ENCODE measurements around the gene KIR3DL2.
"Not testable (repeated sequence)": the region's sequence is repeated elsewhere in the genome, so short reads cannot be mapped to it uniquely, and the experiment has no call there.

The KIR3DL2 gene
- total RNA-seq = 0.83 to 1.6 reads per million in 2 experiments

GRCh38 chr19:54850061-54850640 is at the start of gene KIR3DL2:
TSS of gene KIR3DL2 (plus strand) at chr19:54850443. CDS start at chr19:54850476, 33 bp downstream.
- DNase-seq (ENCODE audit: low read depth) = not testable (repeated sequence)

DNA sequence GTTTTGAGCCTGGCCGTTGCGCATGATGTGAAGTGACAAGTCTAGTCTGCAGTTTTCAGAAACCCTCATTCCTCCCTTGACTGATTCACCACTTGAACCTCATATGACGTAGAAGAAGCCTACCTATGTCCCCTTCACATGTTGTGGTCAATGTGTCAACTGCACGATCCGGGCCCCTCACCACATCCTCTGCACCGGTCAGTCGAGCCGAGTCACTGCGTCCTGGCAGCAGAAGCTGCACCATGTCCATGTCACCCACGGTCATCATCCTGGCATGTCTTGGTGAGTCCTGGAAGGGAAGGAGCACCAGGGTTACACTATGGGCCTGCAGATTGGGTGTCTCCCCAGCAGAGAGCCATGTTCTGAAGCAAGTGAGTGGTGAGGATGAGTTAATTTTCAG is 46.8 kb upstream of the KIR3DL2 start, which contains the start of gene KIR2DL4:
Gene KIR2DL4, plus strand, starts transcription at position 201 of the 400 bp plus-strand sequence. Its CDS starts 42 bp downstream, at position 243.
- no peak for DNase-seq (ENCODE audit: low read depth)

DNA sequence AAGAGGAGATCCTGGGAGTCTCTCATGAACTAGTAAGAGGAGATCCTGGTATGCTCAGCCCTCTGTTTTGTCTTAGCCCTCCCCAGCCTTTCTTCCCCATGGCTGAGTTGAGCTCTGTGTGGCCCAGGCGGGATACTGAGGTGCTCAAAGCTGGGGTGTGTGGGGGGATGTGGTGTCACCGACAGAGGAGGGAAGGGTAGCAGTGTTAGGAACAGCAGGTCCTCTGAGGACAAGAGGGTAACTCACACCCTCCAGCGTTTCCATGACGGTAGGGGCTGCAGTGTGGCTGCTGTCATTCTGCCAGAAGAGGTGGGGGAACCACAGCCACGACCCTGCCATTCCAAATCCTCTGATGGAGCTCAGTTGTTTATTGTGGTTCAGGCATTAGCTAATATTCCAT is 46.1 kb upstream of the KIR3DL2 start:
- no peak for DNase-seq (ENCODE audit: low read depth)

DNA sequence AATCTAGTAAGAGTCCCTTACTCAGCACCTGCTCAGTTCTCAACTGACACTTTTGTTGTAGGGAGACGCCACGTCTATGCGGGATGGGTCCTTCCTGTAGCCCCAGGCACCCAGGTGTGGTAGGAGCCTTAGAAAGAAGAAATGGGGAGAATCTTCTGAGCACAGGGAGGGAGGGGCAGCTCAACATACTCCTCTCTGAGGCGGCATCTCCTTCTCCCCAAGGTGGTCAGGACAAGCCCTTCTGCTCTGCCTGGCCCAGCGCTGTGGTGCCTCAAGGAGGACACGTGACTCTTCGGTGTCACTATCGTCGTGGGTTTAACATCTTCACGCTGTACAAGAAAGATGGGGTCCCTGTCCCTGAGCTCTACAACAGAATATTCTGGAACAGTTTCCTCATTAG is 45.7 kb upstream of the KIR3DL2 start:
- no peak for DNase-seq (ENCODE audit: low read depth)

DNA sequence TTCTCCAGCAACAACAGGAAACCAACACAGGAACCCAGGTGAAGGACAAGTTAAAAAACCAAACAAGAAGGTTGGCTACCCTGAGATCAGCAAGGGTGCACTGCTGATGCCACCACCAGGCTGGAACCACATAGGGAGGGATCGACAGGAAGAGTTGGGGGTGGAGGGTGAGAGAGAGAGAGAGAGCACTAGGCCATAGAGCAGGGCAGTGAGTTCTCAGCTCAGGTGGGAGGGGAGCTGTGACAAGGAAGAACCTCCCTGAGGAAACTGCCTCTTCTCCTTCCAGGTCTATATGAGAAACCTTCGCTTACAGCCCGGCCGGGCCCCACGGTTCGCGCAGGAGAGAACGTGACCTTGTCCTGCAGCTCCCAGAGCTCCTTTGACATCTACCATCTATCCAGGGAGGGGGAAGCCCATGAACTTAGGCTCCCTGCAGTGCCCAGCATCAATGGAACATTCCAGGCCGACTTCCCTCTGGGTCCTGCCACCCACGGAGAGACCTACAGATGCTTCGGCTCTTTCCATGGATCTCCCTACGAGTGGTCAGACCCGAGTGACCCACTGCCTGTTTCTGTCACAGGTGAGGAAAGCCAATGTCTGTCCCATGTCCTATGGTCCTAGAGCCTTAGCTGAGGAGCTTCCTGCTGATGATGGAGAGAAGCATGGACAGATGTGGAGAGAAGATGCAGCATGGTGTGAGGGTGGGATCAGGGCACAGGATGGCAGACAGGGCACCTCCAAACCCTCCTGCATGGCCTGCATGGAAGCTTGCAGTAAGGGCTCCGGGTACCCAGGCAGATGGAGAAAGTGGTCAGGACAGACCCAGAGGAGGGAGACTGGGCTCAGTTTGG is 44.4 kb upstream of the KIR3DL2 start:
- no peak for DNase-seq (ENCODE audit: low read depth)

DNA sequence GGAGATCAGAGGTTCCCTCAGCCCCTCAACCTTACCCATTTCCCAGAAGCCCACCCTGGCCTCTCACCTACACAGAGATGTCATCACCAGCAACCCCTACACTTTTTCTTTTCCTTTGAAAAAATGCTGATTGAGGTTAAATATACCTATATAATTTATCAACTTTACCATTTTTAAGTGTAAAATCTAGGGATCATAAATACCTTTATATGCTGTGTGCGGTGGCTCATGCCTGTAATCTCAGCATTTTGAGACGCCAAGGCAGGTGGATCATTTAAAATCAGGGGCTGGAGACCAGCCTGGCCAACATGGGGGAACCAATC is 43.8 kb upstream of the KIR3DL2 start:
- no peak for DNase-seq (ENCODE audit: low read depth)

DNA sequence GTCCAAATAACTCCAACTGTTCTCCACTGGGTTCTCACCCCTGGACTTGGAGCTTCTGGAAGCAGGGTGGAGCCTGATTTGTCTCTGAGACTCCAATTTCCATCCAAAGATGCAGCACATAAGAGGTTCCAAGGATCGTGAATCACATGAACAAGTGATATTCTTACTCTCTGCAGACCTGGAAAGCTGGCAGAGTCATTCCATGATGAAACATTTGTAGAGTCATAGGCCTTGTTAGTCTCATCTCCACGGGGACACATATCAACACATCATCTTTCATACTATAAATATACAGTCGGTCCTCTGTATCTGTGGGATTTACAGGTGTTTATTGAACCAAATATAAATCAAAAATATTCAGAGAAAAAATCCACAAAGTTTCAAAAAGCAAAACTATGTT is 35.7 kb upstream of the KIR3DL2 start:
- DNase-seq (ENCODE audit: low read depth) = not testable (repeated sequence)

- not testable (repeated sequence) for DNase-seq (ENCODE audit: low read depth)
Measured at GRCh38 chr19:54816251-54816650, 34.0 kb upstream of the KIR3DL2 start, which contains the start of gene KIR3DL1. TSS of gene KIR3DL1 (plus strand) at chr19:54816468.

GRCh38 chr19:54817670-54818536 is 32.3 kb upstream of the KIR3DL2 start:
- no peak for DNase-seq (ENCODE audit: low read depth)

DNA sequence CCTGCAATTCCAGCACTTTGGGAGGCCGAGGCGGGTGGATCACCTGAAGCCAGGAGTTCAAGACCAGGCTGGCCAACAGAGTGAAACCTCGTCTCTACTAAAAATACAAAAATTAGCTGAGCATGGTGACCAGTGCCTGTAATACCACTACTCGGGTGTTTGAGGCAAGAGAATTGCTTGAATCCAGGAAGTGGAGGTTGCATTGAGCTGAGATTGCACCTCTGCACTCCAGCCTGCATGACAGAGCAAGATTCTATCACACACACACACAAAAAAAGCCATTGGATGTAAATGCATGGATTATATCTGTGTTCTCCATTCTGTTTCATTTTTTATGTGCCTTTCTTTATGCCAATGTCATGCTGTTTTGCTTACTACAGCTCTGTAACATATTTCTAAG is 25.8 kb upstream of the KIR3DL2 start:
- not testable (repeated sequence) for DNase-seq (ENCODE audit: low read depth)

DNA sequence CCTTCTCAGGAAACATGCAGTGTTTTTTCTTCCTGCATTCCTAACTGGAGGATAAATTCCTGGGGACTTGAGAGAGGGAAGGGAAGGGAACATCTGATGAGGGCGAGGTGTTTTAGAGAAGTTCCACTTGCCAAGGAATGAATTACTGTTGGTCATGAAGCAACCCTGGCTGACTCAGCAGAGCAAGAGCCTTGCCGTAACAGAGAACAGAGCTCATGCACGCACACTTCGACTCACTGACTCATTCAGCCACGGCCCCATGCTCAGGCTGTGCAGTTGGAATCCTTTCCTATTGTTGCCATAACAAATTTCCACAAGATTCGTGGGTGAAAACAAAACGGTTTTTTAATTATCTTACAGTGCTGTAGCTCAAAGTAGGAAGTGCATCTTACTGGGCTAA is 24.9 kb upstream of the KIR3DL2 start:
- DNase-seq (ENCODE audit: low read depth) = not testable (repeated sequence)

DNA sequence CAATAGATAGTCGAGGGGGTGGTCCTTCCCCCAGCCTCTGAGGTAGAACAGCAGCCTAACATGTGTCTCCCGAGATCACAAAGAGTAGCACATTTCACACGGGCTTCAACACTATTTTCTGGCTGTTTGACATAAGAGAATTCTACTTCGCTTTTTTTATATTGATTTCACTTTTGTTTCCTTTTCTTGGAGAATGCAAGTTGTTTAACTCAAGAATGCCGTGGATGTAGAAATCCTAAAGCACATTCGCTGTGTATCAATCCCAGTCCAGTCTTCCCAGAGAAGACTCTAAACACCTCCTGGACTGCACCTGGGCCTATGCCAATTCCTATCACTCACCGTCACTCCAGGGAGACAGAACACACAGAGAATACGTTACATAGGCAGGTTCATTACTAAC is 22.2 kb upstream of the KIR3DL2 start:
- DNase-seq (ENCODE audit: low read depth) = not testable (repeated sequence)

DNA sequence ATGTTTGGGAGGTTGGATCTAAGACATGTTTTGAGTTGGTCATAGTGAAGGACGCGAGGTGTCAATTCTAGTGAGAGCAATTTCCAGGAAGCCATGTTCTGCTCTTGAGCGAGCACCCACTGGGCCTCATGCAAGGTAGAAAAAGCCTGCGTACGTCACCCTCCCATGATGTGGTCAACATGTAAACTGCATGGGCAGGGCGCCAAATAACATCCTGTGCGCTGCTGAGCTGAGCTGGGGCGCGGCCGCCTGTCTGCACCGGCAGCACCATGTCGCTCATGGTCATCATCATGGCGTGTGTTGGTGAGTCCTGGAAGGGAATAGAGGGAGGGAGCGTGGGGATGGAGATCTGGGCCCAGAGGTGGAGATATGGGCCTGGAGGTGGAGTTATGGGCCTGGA is 17.7 kb upstream of the KIR3DL2 start, which contains the start of gene KIR2DS4:
Gene KIR2DS4, plus strand, starts transcription at position 181 of the 400 bp plus-strand sequence.
- DNase-seq (ENCODE audit: low read depth) = not testable (repeated sequence)

GRCh38 chr19:54835126-54835525 is 15.1 kb upstream of the KIR3DL2 start:
- DNase-seq (ENCODE audit: low read depth) = not testable (repeated sequence)

DNA sequence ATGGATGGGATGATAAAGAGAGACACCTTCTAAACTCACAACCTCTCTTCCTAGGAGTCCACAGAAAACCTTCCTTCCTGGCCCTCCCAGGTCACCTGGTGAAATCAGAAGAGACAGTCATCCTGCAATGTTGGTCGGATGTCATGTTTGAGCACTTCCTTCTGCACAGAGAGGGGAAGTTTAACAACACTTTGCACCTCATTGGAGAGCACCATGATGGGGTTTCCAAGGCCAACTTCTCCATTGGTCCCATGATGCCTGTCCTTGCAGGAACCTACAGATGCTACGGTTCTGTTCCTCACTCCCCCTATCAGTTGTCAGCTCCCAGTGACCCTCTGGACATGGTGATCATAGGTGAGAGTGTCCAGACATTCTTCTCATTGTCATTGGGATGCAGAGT is 12.7 kb upstream of the KIR3DL2 start:
- DNase-seq (ENCODE audit: low read depth) = not testable (repeated sequence)

DNA sequence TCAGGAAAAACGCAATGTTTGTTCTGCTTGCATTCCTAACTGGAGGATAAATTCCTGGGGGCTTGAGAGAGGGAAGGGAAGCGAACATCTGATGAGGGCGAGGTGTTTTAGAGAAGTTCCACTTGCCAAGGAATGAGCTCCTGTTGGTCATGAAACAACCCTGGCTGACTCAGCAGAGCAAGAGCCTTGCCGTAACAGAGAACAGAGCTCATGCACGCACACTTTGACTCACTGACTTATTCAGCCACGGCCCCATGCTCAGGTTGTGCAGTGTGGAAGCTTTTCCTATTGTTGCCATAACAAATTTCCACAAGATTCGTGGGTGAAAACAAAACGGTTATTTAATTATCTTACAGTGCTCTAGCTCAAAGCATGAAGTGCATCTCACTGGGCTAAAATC is 7.1 kb upstream of the KIR3DL2 start:
- DNase-seq (ENCODE audit: low read depth) = not testable (repeated sequence)

GRCh38 chr19:54850930-54851329 is 687 bp downstream of the KIR3DL2 start:
- no peak for DNase-seq (ENCODE audit: low read depth)

DNA sequence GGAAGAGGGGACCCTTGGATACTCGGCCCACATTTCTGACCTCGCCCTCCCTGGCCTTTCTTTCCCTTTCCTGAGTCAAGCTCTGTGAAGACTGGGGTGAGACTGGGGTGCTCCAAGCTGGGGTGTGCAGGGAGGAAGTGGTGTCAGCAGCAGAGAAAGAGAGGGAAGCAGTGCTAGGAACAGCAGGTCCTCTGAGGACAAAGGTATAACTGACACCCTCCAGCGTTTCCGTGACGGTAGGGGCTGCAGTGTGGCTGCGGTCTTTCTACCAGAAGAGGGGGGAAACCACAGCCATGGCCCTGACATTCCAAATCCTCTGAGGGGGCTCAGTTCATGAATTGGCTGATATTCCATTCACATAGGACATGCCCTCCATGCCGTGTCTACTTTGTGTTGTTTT is 1.1 kb downstream of the KIR3DL2 start:
- DNase-seq (ENCODE audit: low read depth) = no peak

DNA sequence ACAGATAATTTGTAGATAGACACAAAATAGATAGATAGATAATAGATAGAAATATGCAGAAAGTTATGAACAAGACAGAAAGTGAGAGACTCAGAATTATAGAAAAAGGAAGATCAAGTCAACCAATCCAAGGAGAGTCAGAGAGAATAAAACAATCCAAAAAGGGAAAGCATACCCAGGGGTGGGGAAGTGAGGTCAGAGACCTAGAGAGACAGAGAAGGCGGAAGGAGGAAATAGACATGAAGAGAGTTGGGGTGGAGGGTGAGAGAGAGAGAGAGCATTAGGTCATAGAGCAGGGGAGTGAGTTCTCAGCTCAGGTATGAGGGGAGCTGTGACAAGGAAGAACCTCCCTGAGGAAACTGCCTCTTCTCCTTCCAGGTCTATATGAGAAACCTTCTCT is 5.0 kb downstream of the KIR3DL2 start:
- not testable (repeated sequence) for DNase-seq (ENCODE audit: low read depth)

DNA sequence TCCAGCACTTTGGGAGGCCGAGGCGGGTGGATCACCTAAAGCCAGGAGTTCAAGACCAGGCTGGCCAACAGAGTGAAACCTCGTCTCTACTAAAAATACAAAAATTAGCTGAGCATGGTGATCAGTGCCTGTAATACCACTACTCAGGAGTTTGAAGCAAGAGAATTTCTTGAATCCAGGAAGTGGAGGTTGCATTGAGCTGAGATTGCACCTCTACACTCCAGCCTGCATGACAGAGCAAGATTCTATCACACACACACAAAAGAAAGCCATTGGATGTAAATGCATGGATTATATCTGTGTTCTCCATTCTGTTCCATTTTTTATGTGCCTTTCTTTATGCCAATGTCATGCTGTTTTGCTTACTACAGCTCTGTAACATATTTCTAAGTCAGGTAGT is 8.2 kb downstream of the KIR3DL2 start:
- DNase-seq (ENCODE audit: low read depth) = not testable (repeated sequence)

- not testable (repeated sequence) for DNase-seq (ENCODE audit: low read depth)
Measured at GRCh38 chr19:54859421-54859820, 9.2 kb downstream of the KIR3DL2 start.

- not testable (repeated sequence) for DNase-seq (ENCODE audit: low read depth)
Measured at GRCh38 chr19:54863459-54863858, 13.2 kb downstream of the KIR3DL2 start.

Data from T follicular helper cell (primary cell).